ENCODE measurements around the gene MCC.

- no peak for TF ChIP-seq CTCF (IDR thresholded peaks at IDR 0.05)
- TF ChIP-seq EZH2 (IDR thresholded peaks at IDR 0.05; ENCODE audit: borderline replicate concordance, insufficient read depth, low read depth, low read length, poor library complexity, severe bottlenecking): no peak
Measured at GRCh38 chr5:113376640-113377039, 111.6 kb downstream of the MCC start.

Measured in B cell (primary cell).